ENCODE results near the gene SMARCB1. TPM values are rescaled to one million over a fixed set of nuclear protein-coding genes. Genes with fewer than 3 reads are reported as not detected.
A peak's percentile ranks its signal among the peaks of the same experiment; 100 is the strongest.

SMARCB1 gene
- total and polyA plus RNA-seq, 7 experiments from 2014 or later = 37.0 to 81.1 (median 49.8) TPM

GRCh38 chr22:23847991-23848864, 61.5 kb downstream of the SMARCB1 start:
- no peaks in the 10 kb centered on the region for H3K36me3 Mint-ChIP-seq
- Histone ChIP-seq H3K36me3 (ENCODE audit: control insufficient read depth in 2 of 3, insufficient read depth in 3 of 3, low read length in 3 of 3) (no peaks in the 10 kb centered on the region), H3K4me1 (ENCODE audit: control insufficient read depth in 2 of 2, insufficient read depth in 2 of 2, low read length in 2 of 2) (no peaks in the 10 kb centered on the region), H3K27me3 (ENCODE audit: control insufficient read depth in 2 of 2, insufficient read depth in 2 of 2, low read length in 2 of 2) (no peaks in the 10 kb centered on the region), H3K27ac (ENCODE audit: low read depth, low read length) (no peak overlapping the region), H3K9me3 (ENCODE audit: control insufficient read depth in 2 of 3, low read length in 3 of 3) (no peaks in the 10 kb centered on the region), H3K4me3 (ENCODE audit: low read length) (no peak overlapping the region)
- ChIA-PET CTCF (interaction anchor here (0.7 to 2.8 kb wide), 8 partner anchors 10 to 622 kb away, joined by 3 to 21 read pairs (median 3); partner anchors contain the start of genes CHCHD10 and SLC2A11), POLR2A (interaction anchor here (0.7 to 1.7 kb wide), 2 partner anchors 9 to 443 kb away, joined by 3 to 5 read pairs; partner anchors contain the start of gene SLC2A11)
- peaks cover 0 to 4% (median 0%) of the 10 kb centered on the region in 11 donors for H3K9me3 Mint-ChIP-seq
- no peak overlapping the region for H3K27ac Mint-ChIP-seq
- H3K4me1 Mint-ChIP-seq = peaks cover 0 to 4% (median 0%) of the 10 kb centered on the region in 7 donors
- H3K27me3 Mint-ChIP-seq = peaks cover 0 to 13% (median 0%) of the 10 kb centered on the region in 5 donors
- DNase-seq (no peak), ATAC-seq (no peak)
- intact Hi-C loops (cut with micrococcal nuclease) = loop anchor here (5.0 kb wide), 5 partner anchors 111 to 306 kb away; no protein-coding TSS in a partner anchor
- no peak overlapping the region for H3K4me3 Mint-ChIP-seq

GRCh38 chr22:23849009-23850006, 62.5 kb downstream of the SMARCB1 start:
- H3K27ac Mint-ChIP-seq = no peak overlapping the region
- no peaks in the 10 kb centered on the region for H3K9me3 ChIP-seq (ENCODE audit: control insufficient read depth in 2 of 3, low read length in 3 of 3)
- no peaks in the 10 kb centered on the region for H3K4me1 ChIP-seq (ENCODE audit: control insufficient read depth in 2 of 2, insufficient read depth in 2 of 2, low read length in 2 of 2)
- no peak overlapping the region for H3K4me3 ChIP-seq (ENCODE audit: low read length)
- H3K4me3 Mint-ChIP-seq = peak overlapping the region in 3 of 10 donors; percentile 12 to 49 (median 23)
- ChIA-PET POLR2A (interaction anchor here (1.7 kb wide), 1 partner anchor 8 kb away, joined by 5 read pairs; the partner anchor contains the start of gene SLC2A11), CTCF (interaction anchor here (0.5 to 2.8 kb wide), 12 partner anchors 9 to 627 kb away, joined by 3 to 21 read pairs (median 4); partner anchors contain the start of genes MIF and SLC2A11)
- ATAC-seq (peak; percentile 98), DNase-seq (peak; percentile 70 to 96 (median 84))
- H3K36me3 ChIP-seq (ENCODE audit: control insufficient read depth in 2 of 3, insufficient read depth in 3 of 3, low read length in 3 of 3) = no peaks in the 10 kb centered on the region
- intact Hi-C loops (cut with micrococcal nuclease) = loop anchor here (1.0 to 5.0 kb wide), 8 partner anchors 78 to 308 kb away; no protein-coding TSS in a partner anchor
- peaks cover 0 to 4% (median 0%) of the 10 kb centered on the region in 11 donors for H3K9me3 Mint-ChIP-seq
- H3K4me1 Mint-ChIP-seq = peaks cover 0 to 4% (median 0%) of the 10 kb centered on the region in 7 donors
- no peaks in the 10 kb centered on the region for H3K36me3 Mint-ChIP-seq
- no peak overlapping the region for H3K27ac ChIP-seq (ENCODE audit: low read depth, low read length)
- H3K27me3 Mint-ChIP-seq = peaks cover 0 to 13% (median 0%) of the 10 kb centered on the region in 5 donors
- no peaks in the 10 kb centered on the region for H3K27me3 ChIP-seq (ENCODE audit: control insufficient read depth in 2 of 2, insufficient read depth in 2 of 2, low read length in 2 of 2)

GRCh38 chr22:23850136-23850611, 63.4 kb downstream of the SMARCB1 start:
- peaks cover 0 to 2% (median 0%) of the 10 kb centered on the region in 11 donors for H3K9me3 Mint-ChIP-seq
- no peak overlapping the region for H3K27ac ChIP-seq (ENCODE audit: low read depth, low read length)
- H3K27me3 ChIP-seq (ENCODE audit: control insufficient read depth in 2 of 2, insufficient read depth in 2 of 2, low read length in 2 of 2) = no peaks in the 10 kb centered on the region
- ChIA-PET CTCF (interaction anchor here (0.6 to 2.8 kb wide), 10 partner anchors 8 to 1267 kb away, joined by 3 to 21 read pairs (median 6); partner anchors contain the start of genes MIF and SLC2A11), POLR2A (interaction anchor here (1.7 kb wide), 1 partner anchor 7 kb away, joined by 5 read pairs; the partner anchor contains the start of gene SLC2A11)
- DNase-seq (no peak), ATAC-seq (no peak)
- peaks cover 0 to 13% (median 0%) of the 10 kb centered on the region in 5 donors for H3K27me3 Mint-ChIP-seq
- no peaks in the 10 kb centered on the region for H3K4me1 ChIP-seq (ENCODE audit: control insufficient read depth in 2 of 2, insufficient read depth in 2 of 2, low read length in 2 of 2)
- no peaks in the 10 kb centered on the region for H3K36me3 ChIP-seq (ENCODE audit: control insufficient read depth in 2 of 3, insufficient read depth in 3 of 3, low read length in 3 of 3)
- no peaks in the 10 kb centered on the region for H3K36me3 Mint-ChIP-seq
- peak overlapping the region in 1 of 9 donors; percentile 23 for H3K27ac Mint-ChIP-seq
- H3K4me1 Mint-ChIP-seq = peaks cover 0 to 2% (median 0%) of the 10 kb centered on the region in 7 donors
- intact Hi-C loops (cut with micrococcal nuclease) = no loop called here
- no peaks in the 10 kb centered on the region for H3K9me3 ChIP-seq (ENCODE audit: control insufficient read depth in 2 of 3, low read length in 3 of 3)
- H3K4me3 ChIP-seq (ENCODE audit: low read length) = no peak overlapping the region
- peak overlapping the region in 5 of 10 donors; percentile 21 to 69 (median 29) for H3K4me3 Mint-ChIP-seq

- POLR2A ChIA-PET = interaction anchor here (0.7 to 3.2 kb wide), 17 partner anchors 8 to 289 kb away, joined by 3 to 21 read pairs (median 4); partner anchors contain the start of genes C22orf15, MIF and ZNF70
- ATAC-seq (peak; percentile 39), DNase-seq (peak in 3 of 9 donors; percentile 15 to 42 (median 28))
Measured at GRCh38 chr22:23856721-23857605, 70.2 kb downstream of the SMARCB1 start.

More at GRCh38 chr22:23856721-23857605, 70.2 kb downstream of the SMARCB1 start:
- Histone ChIP-seq H3K27ac (ENCODE audit: low read depth, low read length) (peak overlapping the region; percentile 66), H3K4me1 (ENCODE audit: control insufficient read depth in 2 of 2, insufficient read depth in 2 of 2, low read length in 2 of 2) (peaks cover 5 to 7% of the 10 kb centered on the region in 2 donors), H3K4me3 (ENCODE audit: low read length) (peak overlapping the region; percentile 99), H3K27me3 (ENCODE audit: control insufficient read depth in 2 of 2, insufficient read depth in 2 of 2, low read length in 2 of 2) (no peaks in the 10 kb centered on the region), H3K9me3 (ENCODE audit: control insufficient read depth in 2 of 3, low read length in 3 of 3) (no peaks in the 10 kb centered on the region), H3K36me3 (ENCODE audit: control insufficient read depth in 2 of 3, insufficient read depth in 3 of 3, low read length in 3 of 3) (no peaks in the 10 kb centered on the region)
- intact Hi-C loops (cut with micrococcal nuclease) = loop anchor here (2.0 to 5.0 kb wide), 8 partner anchors 18 to 455 kb away; partner anchors contain the start of genes MIF (in 2 of the 2), DERL3 (in 1 of the 2) and SMARCB1 (in 1 of the 2)
- CTCF ChIA-PET = interaction anchor here (0.8 to 2.7 kb wide), 8 partner anchors 7 to 558 kb away, joined by 3 to 21 read pairs (median 4); partner anchors contain the start of gene MIF
- Mint-ChIP-seq H3K27me3 (peaks cover 0 to 11% (median 0%) of the 10 kb centered on the region in 5 donors), H3K27ac (peak overlapping the region in 8 of 9 donors; percentile 59 to 91 (median 89)), H3K4me1 (peaks cover 10 to 24% (median 22%) of the 10 kb centered on the region in 7 donors), H3K36me3 (no peaks in the 10 kb centered on the region), H3K4me3 (peak overlapping the region; percentile 82 to 99 (median 95)), H3K9me3 (no peaks in the 10 kb centered on the region)

All from naive thymus-derived CD4-positive, alpha-beta T cell (primary cell).